WTC11 (cell line): Measurements from ENCODE around the gene LMO1.

Source experiments
- AR ChIP-seq: fragments of 250-450 bp; sonication (Bioruptor Pico); IDR thresholded peaks from 2 replicates; pipeline ENCODE4 v1.9.0; 2021; ENCODE audit warnings: mild to moderate bottlenecking
- CTCF ChIP-seq: fragments of 200-600 bp; IDR thresholded peaks from 2 replicates; pipeline ENCODE4 v1.8.0; 2022; ENCODE audit warnings: antibody characterized with exemption
- GTF2I ChIP-seq: fragments of 250-450 bp; sonication (Bioruptor Pico); conservative IDR thresholded peaks from 2 replicates; pipeline ENCODE4 v1.4.0; 2021; ENCODE audit warnings: mild to moderate bottlenecking
- MXD4 ChIP-seq: fragments of 250-450 bp; sonication (Bioruptor Pico); IDR thresholded peaks from 2 replicates; pipeline ENCODE4 v1.8.0; 2021; ENCODE audit warnings: mild to moderate bottlenecking, moderate library complexity, borderline replicate concordance
- NR3C1 ChIP-seq: sonication (generic); formaldehyde crosslinking; conservative IDR thresholded peaks from 2 replicates; pipeline ENCODE4 v1.8.1; 2023; ENCODE audit warnings: low read depth, mild to moderate bottlenecking, missing genetic modification reagents
- TCF7 ChIP-seq: sonication (generic); formaldehyde crosslinking; IDR thresholded peaks from 2 replicates; pipeline ENCODE4 v1.8.0; 2022; ENCODE audit warnings: mild to moderate bottlenecking, low read depth, missing genetic modification reagents, moderate library complexity
- TEAD1 ChIP-seq: sonication (generic); formaldehyde crosslinking; IDR thresholded peaks from 2 replicates; pipeline ENCODE4 v1.8.0; 2022; ENCODE audit warnings: mild to moderate bottlenecking, missing genetic modification reagents
- TEAD4 ChIP-seq: sonication (generic); formaldehyde crosslinking; IDR thresholded peaks from 2 replicates; pipeline ENCODE4 v1.8.0; 2022; ENCODE audit warnings: mild to moderate bottlenecking, missing genetic modification reagents
- TP53 ChIP-seq: sonication (generic); formaldehyde crosslinking; IDR thresholded peaks from 2 replicates; pipeline ENCODE4 v1.8.1; 2023; ENCODE audit warnings: mild to moderate bottlenecking, missing genetic modification reagents
- ZNF232 ChIP-seq: sonication (generic); formaldehyde crosslinking; IDR thresholded peaks from 2 replicates; pipeline ENCODE4 v1.8.0; 2022; ENCODE audit warnings: mild to moderate bottlenecking, missing genetic modification reagents
- ZNF532 ChIP-seq: fragments of 250-450 bp; sonication (Bioruptor Pico); IDR thresholded peaks from 2 replicates; pipeline ENCODE4 v1.9.0; 2021; ENCODE audit warnings: mild to moderate bottlenecking, borderline replicate concordance
- TF ChIP-seq, protein P1 (sequence below): fragments of 250-450 bp; sonication (Bioruptor Pico); IDR thresholded peaks from 2 replicates; pipeline ENCODE4 v2.1.2; 2022; ENCODE audit warnings: mild to moderate bottlenecking, moderate library complexity
- TF ChIP-seq, protein P2 (sequence below): sonication (generic); formaldehyde crosslinking; conservative IDR thresholded peaks from 2 replicates; pipeline ENCODE4 v1.8.1; 2022; ENCODE audit warnings: mild to moderate bottlenecking, missing genetic modification reagents
- TF ChIP-seq, protein P3 (sequence below): sonication (generic); formaldehyde crosslinking; IDR thresholded peaks from 2 replicates; pipeline ENCODE4 v1.8.1; 2022; ENCODE audit warnings: mild to moderate bottlenecking, moderate library complexity, missing genetic modification reagents

GRCh38 chr11:8283100-8283464 is 19.4 kb upstream of the LMO1 start:
- TF ChIP-seq TP53: no peak
- no peak for TF ChIP-seq CTCF
- TF ChIP-seq TEAD4 (CRISPR knock-in tag): no peak
- TF ChIP-seq NR3C1 (CRISPR knock-in tag): no peak
- no peak for TF ChIP-seq ZNF232
- TF ChIP-seq, protein P1, sequence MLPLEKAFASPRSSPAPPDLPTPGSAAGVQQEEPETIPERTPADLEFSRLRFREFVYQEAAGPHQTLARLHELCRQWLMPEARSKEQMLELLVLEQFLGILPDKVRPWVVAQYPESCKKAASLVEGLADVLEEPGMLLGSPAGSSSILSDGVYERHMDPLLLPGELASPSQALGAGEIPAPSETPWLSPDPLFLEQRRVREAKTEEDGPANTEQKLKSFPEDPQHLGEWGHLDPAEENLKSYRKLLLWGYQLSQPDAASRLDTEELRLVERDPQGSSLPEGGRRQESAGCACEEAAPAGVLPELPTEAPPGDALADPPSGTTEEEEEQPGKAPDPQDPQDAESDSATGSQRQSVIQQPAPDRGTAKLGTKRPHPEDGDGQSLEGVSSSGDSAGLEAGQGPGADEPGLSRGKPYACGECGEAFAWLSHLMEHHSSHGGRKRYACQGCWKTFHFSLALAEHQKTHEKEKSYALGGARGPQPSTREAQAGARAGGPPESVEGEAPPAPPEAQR (CRISPR knock-in tag): no peak
- TF ChIP-seq, protein P2, sequence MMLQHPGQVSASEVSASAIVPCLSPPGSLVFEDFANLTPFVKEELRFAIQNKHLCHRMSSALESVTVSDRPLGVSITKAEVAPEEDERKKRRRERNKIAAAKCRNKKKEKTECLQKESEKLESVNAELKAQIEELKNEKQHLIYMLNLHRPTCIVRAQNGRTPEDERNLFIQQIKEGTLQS (CRISPR knock-in tag): no peak
- no peak for TF ChIP-seq AR (CRISPR knock-in tag)
- no peak for TF ChIP-seq TEAD1
- TF ChIP-seq, protein P3, sequence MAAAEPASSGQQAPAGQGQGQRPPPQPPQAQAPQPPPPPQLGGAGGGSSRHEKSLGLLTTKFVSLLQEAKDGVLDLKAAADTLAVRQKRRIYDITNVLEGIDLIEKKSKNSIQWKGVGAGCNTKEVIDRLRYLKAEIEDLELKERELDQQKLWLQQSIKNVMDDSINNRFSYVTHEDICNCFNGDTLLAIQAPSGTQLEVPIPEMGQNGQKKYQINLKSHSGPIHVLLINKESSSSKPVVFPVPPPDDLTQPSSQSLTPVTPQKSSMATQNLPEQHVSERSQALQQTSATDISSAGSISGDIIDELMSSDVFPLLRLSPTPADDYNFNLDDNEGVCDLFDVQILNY (CRISPR knock-in tag): no peak
- TF ChIP-seq TCF7 (CRISPR knock-in tag): no peak
- no peak for TF ChIP-seq GTF2I (CRISPR knock-in tag)
- no peak for TF ChIP-seq MXD4
- TF ChIP-seq ZNF532 (CRISPR knock-in tag): no peak
